H1 (cell line): ENCODE results near the gene IGFL2. TPM values are rescaled to one million over a fixed set of nuclear protein-coding genes. Genes with fewer than 3 reads are reported as not detected.
A peak's percentile ranks its signal among the peaks of the same experiment; 100 is the strongest.

Source experiments
- CTCF ChIA-PET: fragments of 300-600 bp; sonication (Branson Sonifier 250); formaldehyde crosslinking; loops from one replicate; lab custom pipeline; 2021; ENCODE audit not compliant: partially characterized antibody; lab: Charles Lee
- POLR2A ChIA-PET: fragments of 300-600 bp; sonication (Branson Sonifier 250); formaldehyde crosslinking; loops from one replicate; lab custom pipeline; 2021; ENCODE audit warnings: inconsistent platforms; ENCODE audit not compliant: partially characterized antibody; lab: Charles Lee
- DNase-seq, 2 experiments: peaks; one replicate each; pipeline versions ENCODE4 v3.0.0 to v3.0.0-alpha.2; 2010 to 2022; ENCODE audit warnings: low spot score in 2 of 2, low read depth in 1 of 2, mixed read lengths in 1 of 2
- FAIRE-seq: peaks from 2 replicates; lab custom pipeline; 2011; peaks lifted over from hg19 to GRCh38; lab: Jason Lieb, UNC
- H2AFZ ChIP-seq: 2 replicates; pipeline ENCODE4 v1.8.1; 2012; ENCODE audit warnings: low read length, inconsistent platforms
- H2AK5ac ChIP-seq: 2 replicates; pipeline ENCODE4 v1.6.1; 2013; ENCODE audit warnings: low read depth, low read length
- H2BK120ac ChIP-seq: replicated peaks from 2 replicates; pipeline ENCODE3; 2013; ENCODE audit warnings: low read depth, low read length, inconsistent platforms
- H2BK12ac ChIP-seq: 2 replicates; pipeline ENCODE4 v1.6.1; 2013; ENCODE audit warnings: low read depth, low read length
- H2BK15ac ChIP-seq: 2 replicates; pipeline ENCODE4 v1.6.1; 2013; ENCODE audit warnings: low read length
- H2BK20ac ChIP-seq: 2 replicates; pipeline ENCODE4 v1.6.1; 2013; ENCODE audit warnings: low read length
- H2BK5ac ChIP-seq: 2 replicates; pipeline ENCODE4 v1.6.1; 2013; ENCODE audit warnings: low read depth, low read length
- H3K14ac ChIP-seq: 2 replicates; pipeline ENCODE4 v1.6.1; 2013; ENCODE audit warnings: inconsistent platforms; ENCODE audit not compliant: insufficient read length
- H3K18ac ChIP-seq: 2 replicates; pipeline ENCODE4 v1.6.1; 2013; ENCODE audit warnings: low read length; ENCODE audit errors: extremely low read depth
- H3K23ac ChIP-seq: 2 replicates; pipeline ENCODE4 v1.6.1; 2013; ENCODE audit warnings: inconsistent platforms; ENCODE audit not compliant: insufficient read length
- H3K23me2 ChIP-seq: 2 replicates; pipeline ENCODE4 v1.6.1; 2013; ENCODE audit warnings: low read depth, low read length
- H3K27ac ChIP-seq: 2 replicates; pipeline ENCODE4 v1.6.1; 2011; ENCODE audit warnings: low read depth, low read length, inconsistent platforms
- H3K27me3 ChIP-seq, 4 experiments: replicated peaks in 1 of 4; 1 replicate in 1 of 4; 2 replicates in 3 of 4; pipeline versions ENCODE4 v1.6.1 to v1.8.1; 2011 to 2013; ENCODE audit warnings: low read length in 3 of 4, mild to moderate bottlenecking in 3 of 4, inconsistent platforms in 2 of 4, mixed read lengths in 2 of 4, moderate library complexity in 1 of 4; ENCODE audit not compliant: control insufficient read depth in 3 of 4, insufficient read depth in 3 of 4; ENCODE audit errors: extremely low read depth in 1 of 4
- H3K36me3 ChIP-seq, 4 experiments: 2 replicates each; pipeline versions ENCODE4 v1.6.1 to v1.8.1; 2011 to 2013; ENCODE audit warnings: mild to moderate bottlenecking in 4 of 4, low read length in 3 of 4, moderate library complexity in 2 of 4, control low read depth in 1 of 4, inconsistent platforms in 1 of 4; ENCODE audit not compliant: insufficient read depth in 4 of 4, control insufficient read depth in 2 of 4
- H3K4ac ChIP-seq: replicated peaks from 2 replicates; pipeline ENCODE3; 2013; ENCODE audit warnings: low read length, low read depth, mixed read lengths, inconsistent platforms; ENCODE audit not compliant: insufficient read length
- H3K4me1 ChIP-seq, 4 experiments: replicated peaks in 1 of 4; 1 replicate in 1 of 4; 2 replicates in 3 of 4; pipeline versions ENCODE4 v1.6.1 to v1.8.1; 2011 to 2013; ENCODE audit warnings: low read length in 3 of 4, inconsistent platforms in 2 of 4, mixed read lengths in 1 of 4; ENCODE audit not compliant: insufficient read depth in 4 of 4, control insufficient read depth in 3 of 4
- H3K4me2 ChIP-seq, 2 experiments: 2 replicates each; pipeline versions ENCODE4 v1.6.1 to v1.8.1; 2011 to 2013; ENCODE audit warnings: low read depth in 2 of 2, low read length in 2 of 2, control low read depth in 1 of 2, inconsistent platforms in 1 of 2, mild to moderate bottlenecking in 1 of 2; ENCODE audit not compliant: insufficient read depth in 1 of 2
- H3K4me3 ChIP-seq, 4 experiments: fragments of 200-600, 300-600 bp in 1 of 4; sonication (generic), shearing (Covaris generic), sonication (Bioruptor Twin) in 1 of 4; 2 replicates each; pipeline versions ENCODE4 v1.5.1 to v1.8.1; 2011 to 2016; ENCODE audit warnings: low read length in 4 of 4, low read depth in 3 of 4, control low read depth in 2 of 4, inconsistent platforms in 2 of 4, mild to moderate bottlenecking in 2 of 4, mixed read lengths in 1 of 4, moderate library complexity in 1 of 4; ENCODE audit not compliant: insufficient read depth in 2 of 4; ENCODE audit errors: extremely low read depth in 1 of 4
- H3K56ac ChIP-seq: replicated peaks from 2 replicates; pipeline ENCODE3; 2013; ENCODE audit warnings: low read depth, mild to moderate bottlenecking, mixed read lengths, low read length, inconsistent platforms; ENCODE audit not compliant: insufficient read length
- H3K79me1 ChIP-seq: 2 replicates; pipeline ENCODE4 v1.6.1; 2013; ENCODE audit warnings: low read depth, low read length, control low read depth
- H3K79me2 ChIP-seq, 2 experiments: 2 replicates each; pipeline versions ENCODE4 v1.6.1 to v1.8.1; 2012 to 2013; ENCODE audit warnings: low read length in 2 of 2, mild to moderate bottlenecking in 2 of 2, inconsistent platforms in 1 of 2; ENCODE audit not compliant: insufficient read depth in 2 of 2, control insufficient read depth in 1 of 2
- H3K9ac ChIP-seq, 4 experiments: replicated peaks in 1 of 4; 1 replicate in 1 of 4; 2 replicates in 3 of 4; pipeline versions ENCODE4 v1.6.1 to v1.8.1; 2011 to 2013; ENCODE audit warnings: low read depth in 3 of 4, low read length in 3 of 4, control low read depth in 2 of 4, mild to moderate bottlenecking in 2 of 4, moderate library complexity in 2 of 4, inconsistent platforms in 1 of 4; ENCODE audit errors: extremely low read depth in 1 of 4
- H3K9me3 ChIP-seq, 2 experiments: 2 replicates each; pipeline versions ENCODE4 v1.6.1 to v1.8.1; 2012 to 2013; ENCODE audit warnings: mild to moderate bottlenecking in 2 of 2, moderate library complexity in 2 of 2, control low read depth in 1 of 2, inconsistent platforms in 1 of 2, low read depth in 1 of 2, low read length in 1 of 2, mixed read lengths in 1 of 2; ENCODE audit not compliant: insufficient read depth in 2 of 2
- H4K20me1 ChIP-seq, 2 experiments: replicated peaks in 1 of 2; 2 replicates each; pipeline versions ENCODE3 to v1.8.1; 2011 to 2013; ENCODE audit warnings: inconsistent platforms in 2 of 2, low read length in 2 of 2, mild to moderate bottlenecking in 1 of 2; ENCODE audit not compliant: insufficient read depth in 2 of 2, control insufficient read depth in 1 of 2
- H4K5ac ChIP-seq: 2 replicates; pipeline ENCODE4 v1.6.1; 2013; ENCODE audit warnings: low read length, low read depth, mixed read lengths, inconsistent platforms; ENCODE audit not compliant: insufficient read length
- H4K8ac ChIP-seq: 2 replicates; pipeline ENCODE4 v1.8.0; 2013; ENCODE audit warnings: mild to moderate bottlenecking, moderate library complexity, low read length, inconsistent platforms; ENCODE audit not compliant: insufficient read depth; ENCODE audit errors: extremely low read depth
- H4K91ac ChIP-seq: replicated peaks from 2 replicates; pipeline ENCODE3; 2013; ENCODE audit warnings: low read length, mixed read lengths, inconsistent platforms; ENCODE audit not compliant: insufficient read length
- ATF2 ChIP-seq: IDR thresholded peaks from 2 replicates; pipeline ENCODE4 v1.6.1; 2012; ENCODE audit warnings: low read length, inconsistent platforms
- ATF3 ChIP-seq: IDR thresholded peaks from 2 replicates; pipeline ENCODE4 v1.6.1; 2011; ENCODE audit warnings: low read depth, mild to moderate bottlenecking, low read length; ENCODE audit not compliant: insufficient read depth
- CBX5 ChIP-seq: fragments of 300-800, 300-1000 bp; sonication (generic); IDR thresholded peaks from 2 replicates; pipeline ENCODE4 v1.7.1; 2016; ENCODE audit warnings: antibody characterized with exemption, low read length, low read depth
- CHD2 ChIP-seq: IDR thresholded peaks from 2 replicates; pipeline ENCODE4 v1.6.1; 2012; ENCODE audit warnings: low read length, improper control_type of control experiment
- KDM4A ChIP-seq: IDR thresholded peaks from one replicate; pipeline ENCODE4 v1.7.1; 2012; ENCODE audit warnings: low read depth, mild to moderate bottlenecking, moderate library complexity, low read length, inconsistent platforms; ENCODE audit not compliant: severe bottlenecking
- KDM5A ChIP-seq: fragments of 200-600 bp; IDR thresholded peaks from 2 replicates; pipeline ENCODE4 v1.7.1; 2012; ENCODE audit warnings: mild to moderate bottlenecking, low read length, inconsistent platforms, mixed read lengths
- RXRA ChIP-seq: IDR thresholded peaks from 2 replicates; pipeline ENCODE4 v1.6.1; 2011; ENCODE audit warnings: low read depth, mild to moderate bottlenecking, low read length, moderate library complexity; ENCODE audit not compliant: insufficient read depth
- SIN3A ChIP-seq, 2 experiments: IDR thresholded peaks in 1 of 2; conservative IDR thresholded peaks in 1 of 2; 2 replicates each; pipeline ENCODE4 v1.6.1; 2011 to 2012; ENCODE audit warnings: low read length in 2 of 2, improper control_type of control experiment in 1 of 2, low read depth in 1 of 2, mild to moderate bottlenecking in 1 of 2
- TEAD4 ChIP-seq: IDR thresholded peaks from 2 replicates; pipeline ENCODE4 v1.6.1; 2012; ENCODE audit warnings: low read depth, low read length, inconsistent platforms, mixed read lengths
- WGBS, 2 experiments: shearing (Covaris generic) in 1 of 2; methylation state at CpG; one replicate each; pipeline versions ENCODE4 v1.1.6 to v1.1.7; 2013 to 2015; ENCODE audit warnings: low lambda C conversion rate in 2 of 2, mixed read lengths in 2 of 2, inconsistent platforms in 1 of 2, low coverage in 1 of 2, missing lambda C conversion rate in 1 of 2; ENCODE audit not compliant: insufficient replicate concordance in 2 of 2, insufficient coverage in 1 of 2, insufficient read length in 1 of 2; ENCODE audit errors: extremely low coverage in 1 of 2, missing lambda C conversion rate in 1 of 2; 5-methylcytosine and 5-hydroxymethylcytosine counted together
- long read RNA-seq, 2 experiments: library from RNA in 1 of 2; library from capped mRNA in 1 of 2; stranded (forward); transcript quantifications; one replicate each; pipeline ENCODE4 v2.0.0, GENCODE V29; 2021; ENCODE audit warnings: inconsistent platforms in 1 of 2
- polyA minus RNA-seq, 3 experiments: library from RNA; depleted of rRNA, polyadenylated mRNA; stranded (reverse); fragments of >200 nt; gene quantifications; 1 replicate in 2 of 3; 2 replicates in 1 of 3; pipeline ENCODE4 v1.2.3, GENCODE V29; 2011
- polyA plus RNA-seq, 7 experiments: library from polyadenylated mRNA; depleted of rRNA in 3 of 7; stranded (reverse) in 5 of 7; unstranded in 2 of 7; fragments of >200 nt in 5 of 7; fragments of 200-250 nt in 2 of 7; gene quantifications; 1 replicate in 5 of 7; 2 replicates in 1 of 7; 4 replicates in 1 of 7; pipeline versions ENCODE4 v1.2.1 to v1.2.3, GENCODE V29; 2011 to 2013; ENCODE audit warnings: missing spikeins in 2 of 7, mixed read lengths in 2 of 7
- total RNA-seq: library from RNA; stranded (reverse); fragmentation: NEBNext Ultra II Directional; extraction: Animal tissue kit (Norgen Biotek cat#: 25700); gene quantifications from 2 replicates; pipeline ENCODE4 v1.2.1, GENCODE V29; 2021

Gene IGFL2
- total RNA-seq (not detected in 2 replicates), polyA plus RNA-seq (2011; rRNA removed) (not detected in 2 replicates), polyA minus RNA-seq (2011; rRNA and poly(A)+ RNA removed) (not detected in 2 replicates)
- polyA plus RNA-seq (2011; cell fraction: cytosol; rRNA removed) = not detected
- not detected for polyA plus RNA-seq (2011; cell fraction: nucleus; rRNA removed)
- not detected in 4 replicates for polyA plus RNA-seq (2012, experiment 1 of 2)
- not detected for polyA plus RNA-seq (2012, experiment 2 of 2)
- polyA plus RNA-seq (2013, experiment 1 of 2) = not detected
- not detected for polyA plus RNA-seq (2013, experiment 2 of 2)
- polyA minus RNA-seq (2011; cell fraction: cytosol; rRNA and poly(A)+ RNA removed) = not detected
- polyA minus RNA-seq (2011; cell fraction: nucleus; rRNA and poly(A)+ RNA removed) = not detected
- long read RNA-seq, experiment 1 = 0 reads
- long read RNA-seq, experiment 2 = 0 reads

GRCh38 chr19:46147791-46148288 is at the start of gene IGFL2:
Gene IGFL2, plus strand, starts transcription at chr19:46148238. Its CDS starts 41 bp downstream, at chr19:46148279.
- Histone ChIP-seq H4K5ac (no peak within 1 kb of the TSS), H3K23me2 (no peaks in the 10 kb centered on the region), H2AFZ (peak within 1 kb of the TSS; percentile 58; the same call in 1 of the 2 replicates), H3K14ac (no peak within 1 kb of the TSS), H2AK5ac (no peak within 1 kb of the TSS), H3K9me3 (no peaks in the 10 kb centered on the region), H3K4me3 (no peak within 1 kb of the TSS), H2BK20ac (no peak within 1 kb of the TSS), H4K91ac (no peak within 1 kb of the TSS), H3K27me3 (no peaks in the 10 kb centered on the region; a peak in 1 of 7 replicates), H3K79me2 (no peaks in the 10 kb centered on the region), H3K56ac (no peak within 1 kb of the TSS), H2BK5ac (no peak within 1 kb of the TSS), H4K20me1 (no peaks in the 10 kb centered on the region), H2BK15ac (no peak within 1 kb of the TSS), H3K4me1 (no peaks in the 10 kb centered on the region), H3K4ac (no peak within 1 kb of the TSS), H3K27ac (no peak within 1 kb of the TSS), H2BK12ac (no peak within 1 kb of the TSS), H3K79me1 (no peaks in the 10 kb centered on the region), H3K23ac (no peak within 1 kb of the TSS), H3K4me2 (no peak within 1 kb of the TSS), H4K8ac (no peak within 1 kb of the TSS), H3K18ac (no peak within 1 kb of the TSS), H3K9ac (no peak within 1 kb of the TSS), H3K36me3 (no peaks in the 10 kb centered on the region), H2BK120ac (no peak within 1 kb of the TSS)
- DNase-seq (no peak), FAIRE-seq (no peak)
- ChIA-PET POLR2A (interaction anchor here (0.7 to 2.5 kb wide), 2 partner anchors 9 to 14 kb away, joined by 3 to 11 read pairs; no protein-coding TSS in a partner anchor), CTCF (interaction anchor here (0.6 to 1.2 kb wide), 5 partner anchors 23 to 278 kb away, joined by 3 to 5 read pairs (median 4); partner anchors contain the start of gene IGFL3)
- WGBS, 2 experiments = 90% methylated on average over 6 of the region's 6 CpGs; no CpG with 5 or more reads in 1 of the 2 experiments
- TF ChIP-seq SIN3A (conservative IDR thresholded peaks at IDR 0.05 in 1 of 2, IDR thresholded peaks at IDR 0.05 in 1 of 2; ENCODE audit: low read depth in 1 of 2, low read length in 2 of 2) (no peak), RXRA (no peak), KDM5A (no peak), CHD2 (no peak), CBX5 (no peak), ATF3 (no peak), TEAD4 (no peak), ATF2 (no peak), KDM4A (no peak)
